Endometrial microvascular endothelial cells (primary cell): Measurements from ENCODE around the gene CHDH. TPM values are rescaled to one million over a fixed set of nuclear protein-coding genes. Genes with fewer than 3 reads are reported as not detected.

ENCODE experiments used
- in situ Hi-C: cut with HindIII; loops from 2 replicates; pipeline ENCODE4 v1.10.0; 2017; ENCODE audit warnings: low sequenced_read_pairs, low pct_unique_long_range_greater_than_20kb; ENCODE audit errors: inconsistent ontology term
- total RNA-seq: library from RNA; depleted of rRNA; stranded (reverse); fragments of >200 nt; gene quantifications from one replicate; pipeline ENCODE4 v1.2.3, GENCODE V29; 2015; ENCODE audit errors: inconsistent ontology term

CHDH gene
- total RNA-seq, 1 donor from 2014 or later, result not detected

DNA sequence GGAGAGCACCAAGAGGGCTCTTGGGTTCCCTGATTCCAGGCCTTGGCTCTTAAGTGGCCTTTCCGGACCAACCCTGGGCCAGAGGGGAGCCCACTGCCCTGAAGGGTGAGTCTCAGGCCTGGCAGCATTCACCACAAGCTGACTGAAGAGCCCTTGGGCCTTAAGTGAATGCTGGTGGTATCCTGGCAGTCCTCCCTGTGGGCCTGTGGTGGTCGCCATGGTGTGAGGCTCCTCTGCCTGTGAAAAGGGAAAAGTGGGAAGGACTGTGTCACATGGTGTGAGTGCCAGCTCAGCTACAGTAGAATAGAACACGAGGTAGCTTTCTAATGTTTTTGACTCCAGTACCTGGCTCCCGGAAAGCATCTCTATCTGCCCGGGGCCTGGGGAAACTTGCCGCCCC lies 15.3 kb downstream of the CHDH start:
- in situ Hi-C loops, result no loop called here

DNA sequence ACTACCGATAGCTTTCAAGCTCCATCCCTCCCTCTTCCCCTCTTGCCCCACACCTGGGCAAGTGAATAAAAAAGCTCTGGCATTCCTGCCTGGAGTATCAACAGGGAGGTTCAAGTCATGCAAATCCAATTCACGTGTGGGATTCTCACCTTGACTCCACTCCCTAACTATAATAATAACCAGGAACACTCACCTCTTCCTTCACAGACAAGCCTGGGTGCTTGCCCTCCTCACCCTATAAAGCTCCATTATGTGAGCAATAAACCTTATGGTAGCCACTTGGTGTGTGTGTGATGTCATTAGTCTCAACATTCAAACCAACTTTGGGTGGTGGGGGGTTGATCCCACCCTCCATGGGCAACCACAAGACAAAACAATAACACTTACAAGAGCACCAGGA lies 16.6 kb downstream of the CHDH start:
- in situ Hi-C loops, result no loop called here

DNA sequence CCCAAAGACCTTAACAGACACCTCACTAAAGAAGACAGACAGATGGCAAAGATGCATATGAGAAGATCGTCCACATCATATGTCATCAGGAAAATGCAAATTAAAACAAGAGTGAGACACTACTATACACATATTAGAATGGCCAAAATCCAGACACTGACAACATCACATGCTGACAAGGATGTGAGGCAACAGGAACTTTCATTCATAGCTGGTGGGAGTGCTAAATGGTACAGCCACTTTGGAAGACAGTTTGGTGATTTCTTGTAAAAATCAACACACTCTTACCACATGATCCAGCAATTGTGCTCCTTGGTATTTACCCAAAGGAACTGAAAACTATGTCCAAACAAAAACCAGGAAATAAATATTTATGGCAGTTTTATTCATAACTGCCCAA lies 17.6 kb downstream of the CHDH start:
- in situ Hi-C loops, result no loop called here

DNA sequence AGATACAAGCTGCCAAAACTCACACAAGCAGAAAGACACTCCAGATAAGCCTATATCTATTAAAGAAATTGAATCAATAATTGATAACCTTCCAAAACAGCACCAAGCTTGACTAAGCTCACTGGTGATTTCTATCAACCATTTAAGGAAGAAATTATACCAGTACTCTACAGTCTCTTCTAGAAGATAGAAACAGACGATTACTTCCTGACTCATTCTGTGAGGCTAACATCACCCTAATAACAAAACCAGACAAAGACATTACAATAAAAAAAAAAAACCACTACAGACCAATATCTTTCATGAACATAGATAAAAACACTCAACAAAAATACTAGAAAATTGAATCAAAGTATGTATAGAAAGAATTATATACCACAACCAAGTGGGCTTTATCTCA lies 20.2 kb downstream of the CHDH start:
- in situ Hi-C loops, result no loop called here

- in situ Hi-C loops, result no loop called here
Measured at GRCh38 chr3:53824795-53825194, 21.4 kb downstream of the CHDH start.

DNA sequence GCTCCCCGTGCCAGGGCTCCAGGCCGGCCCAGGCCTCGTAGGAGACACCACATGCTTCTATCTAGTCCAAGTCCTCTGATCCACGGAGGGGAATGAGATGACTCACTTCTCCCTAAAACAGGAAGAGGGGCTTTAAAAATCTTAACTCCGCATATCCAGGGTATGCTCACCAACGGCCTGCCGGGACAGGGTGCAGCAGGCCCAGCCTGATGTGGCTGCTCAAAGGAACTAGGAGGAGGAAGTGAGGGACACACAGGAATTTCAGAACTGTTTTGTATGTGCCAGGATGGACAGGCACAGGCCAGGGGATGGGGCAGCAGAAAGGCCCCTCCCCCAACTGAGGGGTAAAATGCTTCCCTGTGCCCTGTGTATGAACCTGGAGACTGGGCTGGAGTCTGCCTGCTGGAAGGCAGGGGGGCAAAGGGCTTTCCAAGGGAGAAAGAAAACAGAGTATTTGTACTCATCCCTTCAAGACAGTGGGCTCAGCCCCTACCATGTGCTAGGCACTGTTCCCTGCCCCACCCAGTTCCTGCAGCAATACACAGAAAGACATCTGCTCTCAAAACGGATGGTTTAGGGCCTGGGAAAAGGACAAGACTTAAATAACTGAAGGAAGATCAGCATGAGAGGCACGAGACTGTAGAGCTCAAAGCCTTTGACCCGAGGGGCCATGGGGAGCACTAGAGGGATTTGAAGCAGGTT lies 22.1 kb downstream of the CHDH start:
- in situ Hi-C loops, result no loop called here

GRCh38 chr3:53823026-53823955 lies 22.9 kb downstream of the CHDH start:
- in situ Hi-C loops, result no loop called here

DNA sequence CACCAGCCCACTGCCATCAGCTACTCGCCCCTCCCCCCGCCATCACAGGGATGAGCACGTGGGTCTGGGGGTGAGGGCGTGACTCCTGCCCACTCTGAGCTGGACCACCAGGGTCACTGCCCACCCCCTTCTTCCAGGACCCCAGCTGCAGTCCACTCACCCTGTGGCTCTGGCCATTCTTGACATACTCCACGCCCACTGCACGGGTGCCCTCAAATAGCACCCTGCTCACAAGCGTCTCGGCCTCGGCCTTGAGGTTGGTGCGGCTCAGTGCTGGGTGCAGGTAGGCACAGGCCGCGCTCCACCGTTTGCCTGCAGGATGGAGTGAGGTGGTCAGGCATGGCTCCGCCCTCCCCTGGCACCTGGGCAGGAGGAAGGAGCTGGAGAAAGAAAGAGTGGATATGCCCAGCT lies 23.9 kb downstream of the CHDH start:
- in situ Hi-C loops, result no loop called here

- in situ Hi-C loops, result no loop called here
Measured at GRCh38 chr3:53821631-53822121, 24.5 kb downstream of the CHDH start.

- in situ Hi-C loops, result no loop called here
Measured at GRCh38 chr3:53820756-53821580, 25.3 kb downstream of the CHDH start.

DNA sequence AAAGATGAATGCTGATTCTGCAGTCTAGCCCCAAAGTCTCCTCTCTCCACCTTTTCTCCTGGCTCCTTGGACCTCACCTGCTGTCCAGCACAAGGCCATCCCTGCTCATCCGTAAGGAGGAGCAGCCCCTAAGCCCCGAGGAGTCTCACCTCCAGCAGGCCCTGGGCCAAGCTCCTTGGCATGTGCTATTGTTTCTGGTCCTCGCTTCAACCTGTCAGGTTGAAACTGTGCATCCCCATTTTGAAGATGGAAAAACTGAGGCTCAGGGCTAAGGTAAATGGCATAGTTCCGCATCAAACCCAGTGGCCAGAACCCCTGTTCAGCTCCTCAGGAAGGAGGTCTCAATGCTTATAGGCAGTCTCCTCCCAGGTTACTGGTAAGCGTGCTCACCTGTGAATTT lies 26.1 kb downstream of the CHDH start:
- in situ Hi-C loops, result no loop called here

GRCh38 chr3:53819163-53819868 lies 26.9 kb downstream of the CHDH start:
- in situ Hi-C loops, result no loop called here

- in situ Hi-C loops, result no loop called here
Measured at GRCh38 chr3:53818221-53819162, 27.7 kb downstream of the CHDH start.

DNA sequence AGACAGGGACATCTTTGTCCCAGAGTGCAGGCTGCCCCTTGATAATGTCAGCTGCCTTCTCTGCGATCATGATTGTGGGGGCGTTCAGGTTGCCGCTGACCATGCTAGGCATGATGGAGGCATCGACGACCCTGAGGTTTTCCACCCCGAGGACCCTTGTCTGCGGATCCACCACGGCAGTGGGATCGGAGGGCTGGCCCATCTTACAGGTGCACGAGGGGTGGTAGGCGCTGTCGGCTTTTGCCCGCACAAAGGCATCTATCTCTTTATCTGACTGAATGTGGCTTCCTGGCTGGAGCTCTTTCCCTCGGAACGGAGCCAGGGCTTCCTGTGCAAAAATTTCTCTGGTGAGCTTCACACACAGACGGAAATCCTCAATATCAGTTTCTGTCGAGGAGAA lies 28.4 kb downstream of the CHDH start:
- in situ Hi-C loops, result no loop called here

- in situ Hi-C loops, result no loop called here
Measured at GRCh38 chr3:53817211-53817610, 29.0 kb downstream of the CHDH start.

DNA sequence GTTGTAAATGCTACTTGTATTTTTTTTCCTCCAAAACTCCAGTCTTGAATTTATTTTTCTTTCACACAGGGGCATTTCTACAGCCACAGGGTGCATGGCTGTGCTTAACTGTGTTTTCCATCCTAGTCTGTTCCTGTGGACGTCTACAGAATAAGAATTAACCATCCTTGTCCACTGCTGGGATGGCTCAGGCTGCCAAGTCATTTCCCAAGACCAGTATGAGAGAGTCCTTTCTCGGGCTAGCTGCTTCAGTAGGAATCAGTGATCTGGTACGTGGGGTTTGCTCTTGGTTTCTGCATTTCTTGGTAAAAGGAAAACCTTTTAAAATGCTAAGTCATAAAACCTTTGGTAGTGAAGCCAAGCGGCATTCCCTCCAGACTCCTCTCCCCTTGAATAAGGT lies 29.8 kb downstream of the CHDH start:
- in situ Hi-C loops, result no loop called here

DNA sequence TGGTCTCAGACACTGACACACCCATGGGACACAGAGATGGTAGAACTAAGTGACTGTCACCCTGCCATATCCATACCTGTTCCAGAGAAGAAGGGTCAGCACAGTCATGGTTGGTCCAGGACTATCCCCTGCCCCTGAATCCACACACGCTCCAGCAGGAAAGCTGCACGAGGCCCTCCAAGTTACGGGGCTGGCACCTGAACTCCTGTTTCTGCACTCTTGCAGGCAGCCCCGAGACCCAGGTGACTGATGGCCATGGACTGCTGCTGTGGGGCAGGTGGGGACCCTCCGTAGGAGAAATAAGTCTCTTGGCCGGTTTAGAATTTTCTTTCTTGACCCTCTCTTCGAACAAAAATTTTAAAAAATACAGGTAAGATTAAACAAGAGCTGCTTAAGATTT lies 30.6 kb downstream of the CHDH start:
- in situ Hi-C loops, result no loop called here

GRCh38 chr3:53815067-53815466 lies 31.2 kb downstream of the CHDH start:
- in situ Hi-C loops, result no loop called here
